Measurements from ENCODE around the gene IRF1.
A peak's percentile ranks its signal among the peaks of the same experiment; 100 is the strongest.

IRF1 gene

GRCh38 chr5:132505641-132506040 is 15.1 kb upstream of the IRF1 start:
- H3K36me3 Mint-ChIP-seq, result peaks cover 2% of the 10 kb centered on the region
- no peak overlapping the region for H3K27ac Mint-ChIP-seq
- H3K4me3 Mint-ChIP-seq, result no peak overlapping the region
- no peaks in the 10 kb centered on the region for H3K9me3 Mint-ChIP-seq
- H3K27me3 Mint-ChIP-seq, result peaks cover 11% of the 10 kb centered on the region
- peaks cover 8% of the 10 kb centered on the region for H3K4me1 Mint-ChIP-seq

GRCh38 chr5:132504746-132505145 is 14.2 kb upstream of the IRF1 start:
- Mint-ChIP-seq H3K36me3 (peaks cover 2% of the 10 kb centered on the region), H3K27me3 (peaks cover 11% of the 10 kb centered on the region), H3K4me1 (peaks cover 17% of the 10 kb centered on the region), H3K27ac (no peak overlapping the region), H3K4me3 (no peak overlapping the region), H3K9me3 (no peaks in the 10 kb centered on the region)

- Mint-ChIP-seq H3K27me3 (peaks cover 8% of the 10 kb centered on the region), H3K27ac (peak overlapping the region; percentile 15), H3K4me1 (peaks cover 30% of the 10 kb centered on the region), H3K9me3 (no peaks in the 10 kb centered on the region), H3K4me3 (no peak overlapping the region), H3K36me3 (no peaks in the 10 kb centered on the region)
These were observed 12.7 kb upstream of the IRF1 start for GRCh38 chr5:132503244-132503643.

- peaks cover 33% of the 10 kb centered on the region for H3K4me1 Mint-ChIP-seq
- no peaks in the 10 kb centered on the region for H3K36me3 Mint-ChIP-seq
- no peaks in the 10 kb centered on the region for H3K9me3 Mint-ChIP-seq
- H3K4me3 Mint-ChIP-seq, result no peak overlapping the region
- H3K27ac Mint-ChIP-seq, result no peak overlapping the region
- peaks cover 5% of the 10 kb centered on the region for H3K27me3 Mint-ChIP-seq
These were observed 11.7 kb upstream of the IRF1 start for GRCh38 chr5:132501961-132502931.

- Mint-ChIP-seq H3K27me3 (peaks cover 3% of the 10 kb centered on the region), H3K9me3 (no peaks in the 10 kb centered on the region), H3K4me1 (peaks cover 35% of the 10 kb centered on the region), H3K27ac (no peak overlapping the region), H3K36me3 (no peaks in the 10 kb centered on the region), H3K4me3 (no peak overlapping the region)
These were observed 11.0 kb upstream of the IRF1 start for GRCh38 chr5:132501629-132501956.

- H3K4me1 Mint-ChIP-seq, result peaks cover 35% of the 10 kb centered on the region
- H3K4me3 Mint-ChIP-seq, result no peak overlapping the region
- peaks cover under 1% of the 10 kb centered on the region for H3K27me3 Mint-ChIP-seq
- no peaks in the 10 kb centered on the region for H3K9me3 Mint-ChIP-seq
- no peak overlapping the region for H3K27ac Mint-ChIP-seq
- no peaks in the 10 kb centered on the region for H3K36me3 Mint-ChIP-seq
These were observed 10.5 kb upstream of the IRF1 start for GRCh38 chr5:132500931-132501628.

GRCh38 chr5:132500244-132500930 is 9.8 kb upstream of the IRF1 start:
- Mint-ChIP-seq H3K27ac (no peak overlapping the region), H3K36me3 (no peaks in the 10 kb centered on the region), H3K9me3 (no peaks in the 10 kb centered on the region), H3K4me3 (no peak overlapping the region), H3K27me3 (no peaks in the 10 kb centered on the region), H3K4me1 (peaks cover 38% of the 10 kb centered on the region)

GRCh38 chr5:132499440-132500243 is 9.1 kb upstream of the IRF1 start:
- Mint-ChIP-seq H3K9me3 (no peaks in the 10 kb centered on the region), H3K27ac (peak overlapping the region; percentile 69), H3K4me3 (no peak overlapping the region), H3K27me3 (no peaks in the 10 kb centered on the region), H3K36me3 (no peaks in the 10 kb centered on the region), H3K4me1 (peaks cover 44% of the 10 kb centered on the region)

GRCh38 chr5:132498686-132499271 is 8.2 kb upstream of the IRF1 start:
- H3K9me3 Mint-ChIP-seq, result no peaks in the 10 kb centered on the region
- H3K27ac Mint-ChIP-seq, result peak overlapping the region; percentile 73
- H3K27me3 Mint-ChIP-seq, result no peaks in the 10 kb centered on the region
- H3K4me1 Mint-ChIP-seq, result peaks cover 53% of the 10 kb centered on the region
- H3K36me3 Mint-ChIP-seq, result no peaks in the 10 kb centered on the region
- no peak overlapping the region for H3K4me3 Mint-ChIP-seq

- peak overlapping the region; percentile 94 for H3K27ac Mint-ChIP-seq
- H3K36me3 Mint-ChIP-seq, result no peaks in the 10 kb centered on the region
- H3K4me3 Mint-ChIP-seq, result peak overlapping the region; percentile 85
- no peaks in the 10 kb centered on the region for H3K9me3 Mint-ChIP-seq
- H3K27me3 Mint-ChIP-seq, result no peaks in the 10 kb centered on the region
- H3K4me1 Mint-ChIP-seq, result peaks cover 59% of the 10 kb centered on the region
These were observed 7.6 kb upstream of the IRF1 start for GRCh38 chr5:132498152-132498551.

- H3K27ac Mint-ChIP-seq, result peak overlapping the region; percentile 94
- no peaks in the 10 kb centered on the region for H3K36me3 Mint-ChIP-seq
- peak overlapping the region; percentile 85 for H3K4me3 Mint-ChIP-seq
These were observed 7.0 kb upstream of the IRF1 start for GRCh38 chr5:132497488-132497997.

GRCh38 chr5:132496631-132497487 is 6.3 kb upstream of the IRF1 start:
- H3K4me1 Mint-ChIP-seq, result peaks cover 70% of the 10 kb centered on the region
- no peaks in the 10 kb centered on the region for H3K9me3 Mint-ChIP-seq
- H3K27ac Mint-ChIP-seq, result peak overlapping the region; percentile 95
- peak overlapping the region; percentile 85 for H3K4me3 Mint-ChIP-seq
- H3K27me3 Mint-ChIP-seq, result no peaks in the 10 kb centered on the region
- H3K36me3 Mint-ChIP-seq, result no peaks in the 10 kb centered on the region

More at GRCh38 chr5:132497488-132497997, 7.0 kb upstream of the IRF1 start:
- H3K4me1 Mint-ChIP-seq, result peaks cover 64% of the 10 kb centered on the region
- H3K27me3 Mint-ChIP-seq, result no peaks in the 10 kb centered on the region
- H3K9me3 Mint-ChIP-seq, result no peaks in the 10 kb centered on the region

- Mint-ChIP-seq H3K9me3 (no peaks in the 10 kb centered on the region), H3K4me3 (peak overlapping the region; percentile 85), H3K36me3 (no peaks in the 10 kb centered on the region), H3K27me3 (no peaks in the 10 kb centered on the region), H3K27ac (peak overlapping the region; percentile 95), H3K4me1 (peaks cover 74% of the 10 kb centered on the region)
These were observed 5.6 kb upstream of the IRF1 start for GRCh38 chr5:132496191-132496630.
